Measurements from ENCODE around the gene FSCN2.

Gene FSCN2

GRCh38 chr17:81550830-81551457 is 22.8 kb downstream of the FSCN2 start:
- no peak overlapping the region for H3K27ac ChIP-seq (ENCODE audit: low read depth, low read length, poor library complexity, severe bottlenecking)
- no peak for TF ChIP-seq CTCF (IDR thresholded peaks at IDR 0.05; ENCODE audit: low read length)
- TF ChIP-seq EZH2 (IDR thresholded peaks at IDR 0.05; ENCODE audit: borderline replicate concordance, low read length): no peak
- H4K20me1 ChIP-seq (ENCODE audit: insufficient read depth, low read length): no peaks in the 10 kb centered on the region
- no peaks in the 10 kb centered on the region for H3K27me3 ChIP-seq (ENCODE audit: insufficient read depth, low read length)
- no peaks in the 10 kb centered on the region for H3K9me2 ChIP-seq (ENCODE audit: low read depth, low read length)
- H3K79me2 ChIP-seq (ENCODE audit: insufficient read depth, low read length): no peaks in the 10 kb centered on the region
- no peaks in the 10 kb centered on the region for H3K9me3 ChIP-seq (ENCODE audit: low read length)
- no peaks in the 10 kb centered on the region for H3F3A ChIP-seq (ENCODE audit: insufficient read depth, low read length)
- H3K9ac ChIP-seq (ENCODE audit: low read length): peak overlapping the region; percentile 95
- H3K4me1 ChIP-seq (ENCODE audit: insufficient read depth, low read length, severe bottlenecking): peaks cover 23% of the 10 kb centered on the region
- H3K4me3 ChIP-seq (ENCODE audit: low read depth, low read length, poor library complexity, severe bottlenecking): peak overlapping the region; percentile 84
- H2AFZ ChIP-seq (ENCODE audit: low read length): no peak overlapping the region
- H3K4me2 ChIP-seq (ENCODE audit: low read length): peak overlapping the region; percentile 77
- H3K36me3 ChIP-seq (ENCODE audit: insufficient read depth, low read length): peaks cover 39% of the 10 kb centered on the region; the same call in 1 of the 2 replicates

GRCh38 chr17:81551458-81552243 is 23.5 kb downstream of the FSCN2 start:
- Histone ChIP-seq H3K9me3 (ENCODE audit: low read length) (no peaks in the 10 kb centered on the region), H3K4me1 (ENCODE audit: insufficient read depth, low read length, severe bottlenecking) (peaks cover 23% of the 10 kb centered on the region), H3K4me2 (ENCODE audit: low read length) (peak overlapping the region; percentile 77), H3F3A (ENCODE audit: insufficient read depth, low read length) (no peaks in the 10 kb centered on the region), H3K27me3 (ENCODE audit: insufficient read depth, low read length) (no peaks in the 10 kb centered on the region), H3K27ac (ENCODE audit: low read depth, low read length, poor library complexity, severe bottlenecking) (no peak overlapping the region), H2AFZ (ENCODE audit: low read length) (no peak overlapping the region), H4K20me1 (ENCODE audit: insufficient read depth, low read length) (no peaks in the 10 kb centered on the region), H3K36me3 (ENCODE audit: insufficient read depth, low read length) (peaks cover 39% of the 10 kb centered on the region), H3K4me3 (ENCODE audit: low read depth, low read length, poor library complexity, severe bottlenecking) (peak overlapping the region; percentile 84), H3K9ac (ENCODE audit: low read length) (peak overlapping the region; percentile 95), H3K9me2 (ENCODE audit: low read depth, low read length) (no peaks in the 10 kb centered on the region), H3K79me2 (ENCODE audit: insufficient read depth, low read length) (no peaks in the 10 kb centered on the region)
- no peak for TF ChIP-seq CTCF (IDR thresholded peaks at IDR 0.05; ENCODE audit: low read length)
- no peak for TF ChIP-seq EZH2 (IDR thresholded peaks at IDR 0.05; ENCODE audit: borderline replicate concordance, low read length)

GRCh38 chr17:81552244-81553017 is 24.3 kb downstream of the FSCN2 start, which contains the start of gene FAAP100:
Gene FAAP100, minus strand, starts transcription at chr17:81552353. Its CDS starts 23 bp downstream, at chr17:81552330.
- TF ChIP-seq EZH2 (IDR thresholded peaks at IDR 0.05; ENCODE audit: borderline replicate concordance, low read length): no peak
- TF ChIP-seq CTCF (IDR thresholded peaks at IDR 0.05; ENCODE audit: low read length): no peak
- Histone ChIP-seq H2AFZ (ENCODE audit: low read length) (0 out of 2 replicates have a peak within 1 kb of the TSS, but pooled peaks have one; percentile 17), H3K4me2 (ENCODE audit: low read length) (peak within 1 kb of the TSS; percentile 77), H3K4me1 (ENCODE audit: insufficient read depth, low read length, severe bottlenecking) (peaks cover 23% of the 10 kb centered on the region), H3K27ac (ENCODE audit: low read depth, low read length, poor library complexity, severe bottlenecking) (peak within 1 kb of the TSS; percentile 73), H3K9me2 (ENCODE audit: low read depth, low read length) (no peaks in the 10 kb centered on the region), H3K4me3 (ENCODE audit: low read depth, low read length, poor library complexity, severe bottlenecking) (peak within 1 kb of the TSS; percentile 84), H3F3A (ENCODE audit: insufficient read depth, low read length) (no peaks in the 10 kb centered on the region), H3K9me3 (ENCODE audit: low read length) (no peaks in the 10 kb centered on the region), H4K20me1 (ENCODE audit: insufficient read depth, low read length) (no peaks in the 10 kb centered on the region), H3K79me2 (ENCODE audit: insufficient read depth, low read length) (no peaks in the 10 kb centered on the region), H3K36me3 (ENCODE audit: insufficient read depth, low read length) (peaks cover 41% of the 10 kb centered on the region), H3K9ac (ENCODE audit: low read length) (peak within 1 kb of the TSS; percentile 95), H3K27me3 (ENCODE audit: insufficient read depth, low read length) (no peaks in the 10 kb centered on the region)
